Neural progenitor cell (in vitro differentiated cells): ENCODE data around the gene LZTS2.

Source experiments
- EZH2 ChIP-seq: fragments of 200-600 bp; sonication (generic); IDR thresholded peaks from 2 replicates; pipeline ENCODE4 v1.6.1; 2017; ENCODE audit warnings: antibody characterized with exemption, mild to moderate bottlenecking, moderate library complexity
- EZH2phosphoT487 ChIP-seq: fragments of 200-600 bp; sonication (generic); IDR thresholded peaks from 2 replicates; pipeline ENCODE4 v1.6.1; 2017; ENCODE audit warnings: antibody characterized with exemption
- TF ChIP-seq, protein P1 (sequence below): fragments of 200-600 bp; sonication (generic); IDR thresholded peaks from 2 replicates; pipeline ENCODE4 v1.5.1; 2017; ENCODE audit warnings: antibody characterized with exemption, mild to moderate bottlenecking

DNA sequence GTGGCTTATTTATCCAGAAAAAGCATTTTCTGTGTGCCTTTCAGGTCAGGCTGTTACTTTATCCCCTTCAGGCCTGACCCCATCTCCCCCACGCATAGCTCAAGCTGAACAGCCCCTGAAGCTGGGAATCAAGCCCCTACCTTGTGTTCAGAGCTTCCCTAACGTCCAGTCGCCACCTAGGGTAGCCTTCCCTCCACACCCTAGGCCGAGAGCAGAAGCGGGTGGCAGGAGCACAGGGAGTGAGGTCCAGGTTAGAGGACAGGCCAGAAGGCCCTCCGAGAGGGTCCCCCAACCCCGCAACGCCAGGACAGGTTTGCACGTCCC, 30.8 kb upstream of the LZTS2 start:
- TF ChIP-seq, protein P1, sequence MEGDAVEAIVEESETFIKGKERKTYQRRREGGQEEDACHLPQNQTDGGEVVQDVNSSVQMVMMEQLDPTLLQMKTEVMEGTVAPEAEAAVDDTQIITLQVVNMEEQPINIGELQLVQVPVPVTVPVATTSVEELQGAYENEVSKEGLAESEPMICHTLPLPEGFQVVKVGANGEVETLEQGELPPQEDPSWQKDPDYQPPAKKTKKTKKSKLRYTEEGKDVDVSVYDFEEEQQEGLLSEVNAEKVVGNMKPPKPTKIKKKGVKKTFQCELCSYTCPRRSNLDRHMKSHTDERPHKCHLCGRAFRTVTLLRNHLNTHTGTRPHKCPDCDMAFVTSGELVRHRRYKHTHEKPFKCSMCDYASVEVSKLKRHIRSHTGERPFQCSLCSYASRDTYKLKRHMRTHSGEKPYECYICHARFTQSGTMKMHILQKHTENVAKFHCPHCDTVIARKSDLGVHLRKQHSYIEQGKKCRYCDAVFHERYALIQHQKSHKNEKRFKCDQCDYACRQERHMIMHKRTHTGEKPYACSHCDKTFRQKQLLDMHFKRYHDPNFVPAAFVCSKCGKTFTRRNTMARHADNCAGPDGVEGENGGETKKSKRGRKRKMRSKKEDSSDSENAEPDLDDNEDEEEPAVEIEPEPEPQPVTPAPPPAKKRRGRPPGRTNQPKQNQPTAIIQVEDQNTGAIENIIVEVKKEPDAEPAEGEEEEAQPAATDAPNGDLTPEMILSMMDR = no peak
- no peak for TF ChIP-seq EZH2
- no peak for TF ChIP-seq EZH2phosphoT487
